ENCODE measurements around the gene REPS2. TPM values are rescaled to one million over a fixed set of nuclear protein-coding genes. Genes with fewer than 3 reads are reported as not detected.

Gene REPS2
- total RNA-seq, 1 experiment from 2014 or later, result 3.7 TPM

DNA sequence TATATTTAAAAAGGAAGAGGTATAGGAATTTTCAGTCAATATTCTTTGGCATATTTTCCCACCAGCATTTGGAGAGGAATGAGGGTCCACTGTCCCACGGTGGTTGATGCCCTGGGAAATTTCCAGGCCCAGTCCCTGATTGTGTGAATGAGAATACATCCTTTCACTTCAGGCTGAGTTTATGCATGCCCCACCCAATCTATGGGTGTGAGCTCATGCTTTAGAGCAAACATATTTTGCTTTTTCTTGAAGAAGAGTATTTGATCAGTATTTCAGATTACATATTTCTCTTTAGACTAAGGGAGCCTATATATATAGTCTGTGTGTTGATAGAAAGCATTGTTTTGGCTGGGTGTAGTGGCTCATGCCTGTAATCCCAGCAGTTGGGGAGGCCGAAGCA, 77.2 kb downstream of the REPS2 start:
- Histone ChIP-seq H3K4me2 (ENCODE audit: insufficient read depth, insufficient read length, low read length) (no peak overlapping the region), H2AK5ac (ENCODE audit: insufficient read length, low read length) (no peak overlapping the region), H2AFZ (ENCODE audit: low read length) (no peak overlapping the region), H4K91ac (ENCODE audit: insufficient read length, low read depth, low read length) (no peak overlapping the region), H3K23me2 (ENCODE audit: insufficient read length, low read depth, low read length, poor library complexity, severe bottlenecking) (no peaks in the 10 kb centered on the region), H3T11ph (ENCODE audit: low read length) (no peak overlapping the region), H3K14ac (ENCODE audit: insufficient read depth, low read length) (no peak overlapping the region), H2BK20ac (ENCODE audit: low read depth, low read length, poor library complexity, severe bottlenecking) (no peak overlapping the region), H3K79me2 (ENCODE audit: insufficient read depth, low read length) (no peaks in the 10 kb centered on the region), H3K9me3 (ENCODE audit: control insufficient read depth, low read depth, low read length) (no peaks in the 10 kb centered on the region), H4K8ac (replicated peaks; ENCODE audit: insufficient read length, low read depth, low read length) (no peak overlapping the region), H2BK120ac (ENCODE audit: low read depth, low read length, poor library complexity, severe bottlenecking) (no peak overlapping the region), H3K18ac (ENCODE audit: insufficient read length, low read depth, low read length) (no peak overlapping the region), H3K27ac (ENCODE audit: insufficient read length, low read depth, low read length) (no peak overlapping the region), H2BK12ac (ENCODE audit: insufficient read length, low read depth, low read length) (no peak overlapping the region), H4K5ac (ENCODE audit: insufficient read length, low read depth, low read length) (no peak overlapping the region), H3K4ac (ENCODE audit: low read depth, low read length) (no peak overlapping the region), H2BK15ac (ENCODE audit: low read depth, low read length) (no peak overlapping the region), H3K9ac (ENCODE audit: extremely low read depth, insufficient read length, low read length) (no peak overlapping the region), H3K23ac (ENCODE audit: insufficient read length, low read depth, low read length) (no peak overlapping the region), H3K56ac (ENCODE audit: insufficient read length, low read depth, low read length) (no peak overlapping the region), H3K4me1 (ENCODE audit: insufficient read depth, low read length) (no peaks in the 10 kb centered on the region), H2BK5ac (ENCODE audit: insufficient read length, low read length) (no peak overlapping the region), H3K79me1 (ENCODE audit: insufficient read depth, low read depth, low read length, poor library complexity, severe bottlenecking) (no peaks in the 10 kb centered on the region), H4K20me1 (ENCODE audit: control insufficient read depth, insufficient read depth, insufficient read length) (no peaks in the 10 kb centered on the region), H3K27me3 (ENCODE audit: insufficient read depth, low read length) (no peaks in the 10 kb centered on the region)
- DNase-seq, result no peak
- H3K27me3 Mint-ChIP-seq (ENCODE audit: low read depth), result no peaks in the 10 kb centered on the region; the same call in 1 of the 2 replicates
- no peaks in the 10 kb centered on the region for H3K9me3 Mint-ChIP-seq
- no CpG with 5 or more reads among the region's 2 CpGs for WGBS (ENCODE audit: extremely low coverage, insufficient read length, low lambda C conversion rate)
- H3K4me3 Mint-ChIP-seq, result no peak overlapping the region
- no peak overlapping the region for H3K27ac Mint-ChIP-seq
- TF ChIP-seq, protein P1, sequence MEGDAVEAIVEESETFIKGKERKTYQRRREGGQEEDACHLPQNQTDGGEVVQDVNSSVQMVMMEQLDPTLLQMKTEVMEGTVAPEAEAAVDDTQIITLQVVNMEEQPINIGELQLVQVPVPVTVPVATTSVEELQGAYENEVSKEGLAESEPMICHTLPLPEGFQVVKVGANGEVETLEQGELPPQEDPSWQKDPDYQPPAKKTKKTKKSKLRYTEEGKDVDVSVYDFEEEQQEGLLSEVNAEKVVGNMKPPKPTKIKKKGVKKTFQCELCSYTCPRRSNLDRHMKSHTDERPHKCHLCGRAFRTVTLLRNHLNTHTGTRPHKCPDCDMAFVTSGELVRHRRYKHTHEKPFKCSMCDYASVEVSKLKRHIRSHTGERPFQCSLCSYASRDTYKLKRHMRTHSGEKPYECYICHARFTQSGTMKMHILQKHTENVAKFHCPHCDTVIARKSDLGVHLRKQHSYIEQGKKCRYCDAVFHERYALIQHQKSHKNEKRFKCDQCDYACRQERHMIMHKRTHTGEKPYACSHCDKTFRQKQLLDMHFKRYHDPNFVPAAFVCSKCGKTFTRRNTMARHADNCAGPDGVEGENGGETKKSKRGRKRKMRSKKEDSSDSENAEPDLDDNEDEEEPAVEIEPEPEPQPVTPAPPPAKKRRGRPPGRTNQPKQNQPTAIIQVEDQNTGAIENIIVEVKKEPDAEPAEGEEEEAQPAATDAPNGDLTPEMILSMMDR (conservative IDR thresholded peaks at IDR 0.05), result no peak
- no peaks in the 10 kb centered on the region for H3K36me3 Mint-ChIP-seq (ENCODE audit: insufficient read depth in 1 of 3, low read depth in 3 of 3)
- H3K4me1 Mint-ChIP-seq, result peaks cover 3 to 5% of the 10 kb centered on the region in 2 experiments; a peak in 3 of 4 replicates
